ENCODE data around the gene BIRC7. TPM values are rescaled to one million over a fixed set of nuclear protein-coding genes. Genes with fewer than 3 reads are reported as not detected.
A peak's percentile ranks its signal among the peaks of the same experiment; 100 is the strongest.

BIRC7 gene
- total RNA-seq, 1 donor from 2014 or later: not detected

DNA sequence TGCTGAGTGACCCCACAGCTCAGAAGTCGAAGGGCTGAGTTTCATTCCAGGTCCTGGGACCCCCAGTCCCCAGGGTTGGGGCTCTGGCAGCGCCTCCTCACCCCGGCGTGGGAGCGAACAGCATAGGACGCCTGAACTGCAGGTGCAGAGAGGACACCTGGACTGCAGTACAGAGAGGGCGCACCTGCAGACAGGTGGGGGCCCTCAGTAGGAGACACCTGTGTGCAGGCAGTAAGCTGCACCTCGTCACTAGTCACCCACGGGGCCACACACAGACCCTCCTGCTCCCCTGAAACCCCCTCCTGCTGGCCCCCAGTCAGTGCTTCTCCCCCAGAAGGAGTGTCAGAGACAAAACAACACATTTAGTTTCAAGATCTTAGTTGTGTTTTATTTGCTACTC lies 27.1 kb downstream of the BIRC7 start:
- DNase-seq (ENCODE audit: low read depth in 2 of 2): no peak

- DNase-seq (ENCODE audit: low read depth in 2 of 2): no peak
Observed at GRCh38 chr20:63264000-63264399, 28.3 kb downstream of the BIRC7 start.

GRCh38 chr20:63264519-63264918 lies 28.8 kb downstream of the BIRC7 start:
- DNase-seq (ENCODE audit: low read depth in 2 of 2): no peak

DNA sequence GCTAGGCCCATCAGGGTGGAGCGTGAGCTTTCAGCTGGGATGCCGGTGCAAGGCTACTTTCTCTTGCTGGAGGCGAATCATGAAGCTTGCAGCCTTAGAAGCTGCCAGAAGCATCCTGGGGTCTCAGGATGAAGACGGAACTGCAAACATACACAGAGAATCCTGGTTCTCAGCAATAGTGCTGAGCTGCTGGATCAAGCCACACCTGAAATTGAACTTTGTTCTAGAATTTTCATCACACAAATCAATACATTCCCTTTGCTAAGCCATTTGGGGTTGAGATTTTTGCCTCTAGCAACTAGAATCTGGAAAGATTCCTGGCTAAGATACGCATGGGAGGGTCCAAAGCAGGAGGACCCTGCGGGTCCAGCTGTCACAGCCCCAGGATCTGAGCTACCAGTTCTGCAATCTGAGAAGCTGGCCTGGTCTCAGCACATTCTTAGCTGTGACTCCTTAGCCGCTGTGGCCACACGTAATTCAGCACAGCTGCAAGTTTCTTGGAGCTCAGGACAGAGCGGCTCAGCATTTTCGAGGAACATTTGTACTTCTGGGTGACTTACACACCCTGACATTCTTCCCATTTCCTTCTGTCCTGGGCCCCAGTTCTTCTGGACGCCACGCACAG lies 30.3 kb downstream of the BIRC7 start:
- no peak for DNase-seq (ENCODE audit: low read depth in 2 of 2)

DNA sequence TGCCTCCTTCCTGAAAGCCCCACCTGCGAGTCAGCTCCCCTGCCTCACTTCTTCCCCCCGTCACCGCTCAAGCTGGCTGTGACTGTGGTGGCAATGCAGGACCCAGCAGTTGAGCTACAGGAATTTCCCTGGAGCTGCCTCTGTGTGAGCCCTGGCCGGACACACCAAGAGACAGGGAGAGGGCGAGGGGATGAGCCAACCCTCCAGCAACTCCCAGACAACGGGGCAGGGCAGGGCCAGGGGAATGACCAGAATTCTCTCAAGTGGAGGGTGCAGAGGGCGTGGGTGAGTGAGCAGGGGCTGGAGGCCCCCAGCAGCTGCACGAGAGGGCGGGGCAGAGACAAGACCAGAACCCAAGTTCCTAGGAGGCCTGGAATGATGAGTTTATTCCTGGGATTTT lies 32.0 kb downstream of the BIRC7 start:
- no peak for DNase-seq (ENCODE audit: low read depth in 2 of 2)

GRCh38 chr20:63268256-63268655 lies 32.6 kb downstream of the BIRC7 start:
- DNase-seq (ENCODE audit: low read depth in 2 of 2): no peak

DNA sequence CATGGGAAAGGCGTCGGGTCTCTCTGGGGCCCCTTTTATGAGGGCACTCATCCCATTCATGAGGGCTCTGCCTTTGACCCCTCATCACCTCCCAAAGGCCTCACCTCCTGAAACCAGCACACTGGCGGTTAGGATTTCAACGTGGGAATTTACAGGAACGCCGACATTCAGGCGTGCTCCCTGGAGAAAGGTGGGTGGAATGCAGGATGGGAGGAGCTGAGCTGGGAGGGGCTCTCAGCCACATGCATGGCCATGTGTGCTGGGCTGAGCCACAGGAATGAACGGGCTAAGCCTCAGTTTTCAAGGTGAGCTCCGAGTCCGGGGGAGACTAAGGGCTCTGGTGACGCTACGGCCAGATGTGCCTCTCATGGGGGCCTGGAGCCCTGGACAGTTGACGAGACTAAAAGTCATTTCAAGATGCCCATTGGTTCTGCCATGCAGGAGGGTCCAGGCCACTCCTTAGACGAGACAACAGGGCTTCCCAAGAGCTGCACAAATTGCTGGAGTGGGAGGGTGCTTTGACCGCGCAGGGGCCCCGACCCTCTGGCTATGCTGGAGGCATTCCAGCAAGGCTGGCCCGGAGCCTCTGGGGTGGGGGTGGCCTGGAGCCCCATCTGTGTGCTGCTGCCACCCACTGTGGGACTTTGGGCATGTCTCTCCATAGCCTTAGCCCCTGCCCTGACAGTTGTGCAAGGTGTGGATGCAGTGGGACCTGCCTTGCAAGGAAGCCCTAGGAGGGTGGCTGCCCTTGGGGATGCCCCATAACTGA lies 33.1 kb downstream of the BIRC7 start:
- DNase-seq (ENCODE audit: low read depth in 2 of 2): no peak

- DNase-seq (ENCODE audit: low read depth in 2 of 2): no peak
Observed at GRCh38 chr20:63269724-63270123, 34.0 kb downstream of the BIRC7 start.

GRCh38 chr20:63270606-63271325 lies 35.1 kb downstream of the BIRC7 start:
- DNase-seq (ENCODE audit: low read depth in 2 of 2): no peak

DNA sequence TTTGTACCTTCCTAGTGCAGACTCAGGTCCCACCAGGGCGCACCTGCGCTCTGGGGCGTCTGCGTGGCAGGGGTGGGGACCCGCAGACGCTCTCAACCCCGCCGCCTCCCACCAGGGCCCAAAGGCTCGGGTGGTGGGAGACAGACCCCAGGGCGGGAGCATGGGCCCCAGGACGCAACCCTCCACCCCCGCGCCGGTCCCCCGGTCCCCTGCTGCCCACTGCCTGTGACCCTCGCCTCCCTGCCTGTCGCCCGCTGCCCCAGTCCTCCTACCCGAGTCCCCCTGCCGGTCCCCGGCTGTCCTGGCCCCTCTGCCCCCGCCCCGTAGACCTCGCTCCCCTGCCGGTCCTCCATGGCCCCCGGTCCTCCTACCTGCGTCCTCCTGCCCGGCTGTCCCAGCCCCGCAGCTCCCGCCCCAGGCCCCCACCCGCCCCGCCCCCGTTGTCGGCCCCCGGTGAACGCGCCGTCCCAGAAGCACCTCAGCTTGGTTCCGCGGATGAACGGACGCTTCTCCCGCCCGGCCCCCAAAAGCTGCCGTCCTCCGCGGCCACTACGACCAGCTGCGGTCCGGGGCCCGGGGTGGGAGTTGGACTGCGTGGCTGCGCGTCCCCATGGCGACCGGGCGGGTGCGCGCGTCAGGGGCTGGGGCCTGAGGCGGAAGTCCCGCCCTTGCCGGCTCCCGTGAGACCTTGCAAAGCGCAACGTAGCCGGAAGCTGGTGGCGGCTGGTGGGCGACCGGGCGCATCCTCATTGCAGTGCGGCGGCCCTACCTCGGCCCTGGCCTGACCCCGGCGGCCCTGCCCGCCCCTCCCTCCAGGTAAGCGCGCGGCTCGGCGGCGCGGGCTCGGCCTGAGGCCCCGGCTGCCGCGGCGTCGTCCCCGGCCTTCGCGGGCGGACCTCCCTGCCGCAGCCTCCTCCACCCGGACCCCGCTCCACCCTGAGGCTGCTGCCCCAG lies 36.7 kb downstream of the BIRC7 start, which contains the start of gene ARFGAP1:
TSS of gene ARFGAP1 (plus strand) at position 709 of the 954 bp plus-strand sequence. CDS start 2,768 bp downstream, outside the sequence.
- DNase-seq (ENCODE audit: low read depth in 2 of 2): peak; percentile 71 to 92

GRCh38 chr20:63273059-63273579 lies 37.4 kb downstream of the BIRC7 start:
- no peak for DNase-seq (ENCODE audit: low read depth in 2 of 2)

GRCh38 chr20:63273635-63274380 lies 38.1 kb downstream of the BIRC7 start:
- DNase-seq (ENCODE audit: low read depth in 2 of 2): peak; percentile 12 to 72

- no peak for DNase-seq (ENCODE audit: low read depth in 2 of 2)
Observed at GRCh38 chr20:63274381-63275228, 38.9 kb downstream of the BIRC7 start.

GRCh38 chr20:63275825-63276224 lies 40.1 kb downstream of the BIRC7 start:
- DNase-seq (ENCODE audit: low read depth in 2 of 2): no peak

DNA sequence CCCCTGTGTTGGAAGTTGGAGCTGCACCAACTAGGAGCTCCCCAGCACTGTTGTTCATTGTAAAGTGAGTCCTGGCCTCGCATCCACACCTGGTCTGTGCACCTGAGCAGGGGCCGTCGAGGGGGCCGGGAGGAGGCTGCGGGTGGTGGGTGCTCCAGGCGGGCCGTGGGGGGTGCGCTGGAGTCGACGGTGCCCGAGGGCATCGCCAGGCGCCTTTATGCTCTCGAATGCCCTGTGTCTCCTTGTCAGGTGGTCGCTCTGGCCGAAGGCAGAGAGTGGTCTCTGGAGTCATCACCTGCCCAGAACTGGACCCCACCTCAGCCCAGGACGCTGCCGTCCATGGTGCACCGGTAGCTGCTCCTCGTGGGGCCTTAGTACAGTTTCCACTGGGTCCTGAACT lies 41.3 kb downstream of the BIRC7 start:
- no peak for DNase-seq (ENCODE audit: low read depth in 2 of 2)

DNA sequence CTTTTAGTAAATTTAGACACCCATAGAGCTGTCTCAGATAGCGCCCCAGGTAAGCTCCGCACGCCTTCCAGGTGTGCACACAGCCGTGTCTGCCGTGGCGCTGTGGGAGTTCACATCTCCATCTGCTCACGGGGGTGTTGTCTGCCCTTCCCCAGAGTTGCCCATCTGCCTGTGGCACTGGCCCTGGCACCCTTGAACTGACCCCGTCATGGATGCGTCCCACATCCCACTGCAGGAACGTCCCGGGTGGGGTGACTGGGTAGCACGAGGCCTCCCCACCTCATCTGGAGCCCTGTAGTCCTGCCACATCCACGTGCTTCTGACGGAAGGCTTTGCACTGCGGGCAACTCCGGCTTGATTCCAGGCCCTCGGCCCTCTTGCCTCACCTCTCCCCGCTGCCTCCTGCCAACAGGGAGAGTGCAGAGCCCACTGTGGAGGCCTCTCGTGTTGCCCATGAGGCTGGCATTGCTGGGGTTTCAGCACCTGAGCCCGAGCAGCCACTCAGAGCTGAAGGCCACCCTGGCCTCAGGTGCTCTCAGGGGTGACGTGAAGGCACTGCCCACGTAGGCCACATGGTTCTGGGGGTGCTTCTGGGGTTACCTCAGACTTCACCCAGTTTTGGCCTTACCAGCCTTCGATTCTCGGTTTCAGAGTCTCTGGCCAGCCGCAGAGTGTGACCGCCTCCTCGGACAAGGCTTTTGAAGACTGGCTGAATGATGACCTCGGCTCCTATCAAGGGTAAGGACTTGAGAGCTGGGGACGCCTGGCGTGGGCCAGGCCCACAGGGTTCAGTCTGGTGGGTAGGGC lies 42.0 kb downstream of the BIRC7 start:
- no peak for DNase-seq (ENCODE audit: low read depth in 2 of 2)

- DNase-seq (ENCODE audit: low read depth in 2 of 2): no peak
Observed at GRCh38 chr20:63278661-63279060, 43.0 kb downstream of the BIRC7 start.

DNA sequence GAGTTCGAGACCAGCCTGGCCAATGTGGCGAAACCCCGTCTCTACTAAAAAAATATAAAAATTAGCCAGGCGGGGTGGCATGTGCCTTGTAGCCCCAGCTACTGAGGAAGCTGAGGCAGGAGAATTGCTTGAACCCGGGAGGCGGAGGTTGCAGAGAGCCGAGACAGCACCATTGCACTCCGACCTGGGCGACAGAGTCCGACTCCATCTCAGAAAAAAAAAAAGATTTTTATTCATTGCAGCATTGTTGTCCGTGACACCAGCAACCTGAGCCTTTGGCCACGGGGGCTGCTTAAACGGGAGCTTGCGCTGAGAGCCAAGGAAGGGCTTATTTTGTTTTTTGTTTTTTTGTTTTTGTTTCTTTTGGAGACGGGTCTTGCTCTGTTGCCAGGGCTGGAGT lies 44.2 kb downstream of the BIRC7 start:
- no peak for DNase-seq (ENCODE audit: low read depth in 2 of 2)

- no peak for DNase-seq (ENCODE audit: low read depth in 2 of 2)
Observed at GRCh38 chr20:63280371-63280770, 44.7 kb downstream of the BIRC7 start.

Measured in dermis microvascular lymphatic vessel endothelial cell (primary cell).